IMR-90 (cell line): ENCODE measurements around the gene PBX3. TPM values are rescaled to one million over a fixed set of nuclear protein-coding genes. Genes with fewer than 3 reads are reported as not detected.

ENCODE experiments used
- ATAC-seq: fragments of 200-7000 bp; cut with Tn5 transposase; 2 replicates; pipeline ENCODE4 v1.9.1; 2020; ENCODE audit warnings: low read depth, mild to moderate bottlenecking, moderate library complexity
- BruUV-seq: library from RNA; stranded (reverse); fragments of 400-500 nt; replicated peaks from 2 replicates; lab custom pipeline; 2021; lab: Mats Ljungman, UMichigan
- CTCF ChIA-PET: fragments of 300-600 bp; formaldehyde crosslinking; extraction: SDS; loops from one replicate; lab custom pipeline; 2021; ENCODE audit warnings: antibody characterized with exemption; lab: Yijun Ruan, JAX
- POLR2A ChIA-PET: fragments of 300-600 bp; sonication (Branson Sonifier 250); formaldehyde crosslinking; loops from one replicate; lab custom pipeline; 2022; ENCODE audit warnings: antibody characterized with exemption; ENCODE audit not compliant: unreplicated experiment; lab: Charles Lee
- DNase-seq: peaks from one replicate; pipeline ENCODE4 v3.0.0; 2013
- H2AFZ ChIP-seq: replicated peaks from 2 replicates; pipeline ENCODE3; 2013; ENCODE audit warnings: low read length, mild to moderate bottlenecking; ENCODE audit not compliant: poor library complexity
- H2AK5ac ChIP-seq: 2 replicates; pipeline ENCODE4 v1.6.1; 2013; ENCODE audit warnings: low read depth, low read length, inconsistent platforms
- H2AK9ac ChIP-seq: replicated peaks from 2 replicates; pipeline ENCODE3; 2013; ENCODE audit warnings: mild to moderate bottlenecking, low read depth, low read length, moderate library complexity; ENCODE audit not compliant: poor library complexity
- H2BK120ac ChIP-seq: 2 replicates; pipeline ENCODE4 v1.6.1; 2013; ENCODE audit warnings: low read depth, low read length, inconsistent platforms
- H2BK15ac ChIP-seq: 3 replicates; pipeline ENCODE4 v1.6.1; 2013; ENCODE audit warnings: low read depth, low read length, inconsistent platforms
- H2BK20ac ChIP-seq: 2 replicates; pipeline ENCODE4 v1.6.1; 2013; ENCODE audit warnings: low read depth, mild to moderate bottlenecking, inconsistent platforms, low read length, moderate library complexity
- H2BK5ac ChIP-seq: 2 replicates; pipeline ENCODE4 v1.6.1; 2013; ENCODE audit warnings: mild to moderate bottlenecking, low read depth, low read length, inconsistent platforms; ENCODE audit not compliant: poor library complexity, severe bottlenecking
- H3K14ac ChIP-seq: replicated peaks from 2 replicates; pipeline ENCODE4 v1.6.1; 2013; ENCODE audit warnings: low read depth, low read length, inconsistent platforms
- H3K18ac ChIP-seq: 2 replicates; pipeline ENCODE4 v1.6.1; 2013; ENCODE audit warnings: low read depth, low read length, control low read depth
- H3K23ac ChIP-seq: 2 replicates; pipeline ENCODE4 v1.6.1; 2013; ENCODE audit warnings: low read depth, low read length, inconsistent platforms
- H3K27ac ChIP-seq: 2 replicates; pipeline ENCODE4 v1.5.1; 2013; ENCODE audit warnings: mild to moderate bottlenecking, control low read depth, low read length; ENCODE audit not compliant: insufficient read depth
- H3K27me3 ChIP-seq: 2 replicates; pipeline ENCODE4 v1.6.1; 2013; ENCODE audit warnings: low read length; ENCODE audit not compliant: control insufficient read depth, insufficient read depth
- H3K36me3 ChIP-seq: 2 replicates; pipeline ENCODE4 v1.6.1; 2013; ENCODE audit warnings: low read length, mixed read lengths; ENCODE audit not compliant: control insufficient read depth, insufficient read depth
- H3K4ac ChIP-seq: 2 replicates; pipeline ENCODE4 v1.6.1; 2013; ENCODE audit warnings: low read depth, low read length, inconsistent platforms
- H3K4me1 ChIP-seq: 2 replicates; pipeline ENCODE4 v1.6.1; 2013; ENCODE audit warnings: low read length, mixed read lengths; ENCODE audit not compliant: control insufficient read depth, insufficient read depth
- H3K4me2 ChIP-seq: 2 replicates; pipeline ENCODE4 v1.6.1; 2013; ENCODE audit warnings: low read depth, mild to moderate bottlenecking, control low read depth, low read length, moderate library complexity
- H3K4me3 ChIP-seq: 2 replicates; pipeline ENCODE4 v1.5.1; 2013; ENCODE audit warnings: low read depth, mild to moderate bottlenecking, control low read depth, low read length, moderate library complexity; ENCODE audit not compliant: insufficient read depth
- H3K56ac ChIP-seq: 2 replicates; pipeline ENCODE4 v1.6.1; 2013; ENCODE audit warnings: low read length, inconsistent platforms; ENCODE audit not compliant: insufficient read depth; ENCODE audit errors: extremely low read depth
- H3K79me1 ChIP-seq, 2 experiments: 2 replicates each; pipeline ENCODE4 v1.6.1; 2013; ENCODE audit warnings: low read length in 2 of 2, inconsistent platforms in 1 of 2, low read depth in 1 of 2
- H3K9ac ChIP-seq: 2 replicates; pipeline ENCODE4 v1.6.1; 2013; ENCODE audit warnings: low read depth, low read length, control low read depth
- H3K9me1 ChIP-seq: 2 replicates; pipeline ENCODE4 v1.6.1; 2013; ENCODE audit warnings: low read length, inconsistent platforms; ENCODE audit not compliant: insufficient read depth
- H3K9me3 ChIP-seq: 2 replicates; pipeline ENCODE4 v1.6.1; 2013; ENCODE audit warnings: low read length; ENCODE audit not compliant: control insufficient read depth, insufficient read depth
- H4K20me1 ChIP-seq: 2 replicates; pipeline ENCODE4 v1.6.1; 2013; ENCODE audit warnings: low read length, inconsistent platforms; ENCODE audit not compliant: insufficient read depth
- H4K5ac ChIP-seq: 2 replicates; pipeline ENCODE4 v1.6.1; 2013; ENCODE audit warnings: mild to moderate bottlenecking, low read depth, low read length, control low read depth
- H4K8ac ChIP-seq, 2 experiments: 2 replicates each; pipeline ENCODE4 v1.6.1; 2013; ENCODE audit warnings: low read depth in 2 of 2, low read length in 2 of 2, control low read depth in 1 of 2, inconsistent platforms in 1 of 2
- H4K91ac ChIP-seq: 2 replicates; pipeline ENCODE4 v1.6.1; 2013; ENCODE audit warnings: low read depth, low read length, inconsistent platforms; ENCODE audit not compliant: insufficient read depth
- BHLHE40 ChIP-seq: fragments of 150-350 bp; IDR thresholded peaks from 2 replicates; pipeline ENCODE4 v1.6.1; 2016; ENCODE audit warnings: mild to moderate bottlenecking, low read depth, low read length
- CEBPB ChIP-seq: IDR thresholded peaks from 2 replicates; pipeline ENCODE4 v1.6.1; 2012; ENCODE audit warnings: low read depth, low read length, improper control_type of control experiment
- FOS ChIP-seq: fragments of 150-350 bp; IDR thresholded peaks from 2 replicates; pipeline ENCODE4 v1.6.1; 2016; ENCODE audit warnings: low read depth, low read length
- POLR2A ChIP-seq: IDR thresholded peaks from 2 replicates; pipeline ENCODE4 v1.6.1; 2012; ENCODE audit warnings: mild to moderate bottlenecking, low read depth, low read length
- RAD21 ChIP-seq: IDR thresholded peaks from 2 replicates; pipeline ENCODE4 v1.6.1; 2012; ENCODE audit warnings: low read length, improper control_type of control experiment
- RFX5 ChIP-seq: IDR thresholded peaks from 2 replicates; pipeline ENCODE4 v1.8.0; 2012; ENCODE audit warnings: low read depth, mild to moderate bottlenecking, low read length, moderate library complexity
- WGBS, 2 experiments: methylation state at CpG; one replicate each; pipeline versions ENCODE4 v1.1.5 to v1.1.7; 2013; ENCODE audit warnings: missing lambda C conversion rate in 2 of 2; ENCODE audit not compliant: insufficient read length in 1 of 2; ENCODE audit errors: extremely low coverage in 2 of 2; 5-methylcytosine and 5-hydroxymethylcytosine counted together
- dilution Hi-C: fragments of 300-500 bp; cut with HindIII; formaldehyde crosslinking; loops from one replicate; pipeline ENCODE4 v1.14.3; 2018; ENCODE audit warnings: low sequenced_read_pairs; ENCODE audit not compliant: unreplicated experiment
- in situ Hi-C: fragments of 300-500 bp; cut with MboI; formaldehyde crosslinking; loops from 3 replicates; pipeline ENCODE4 v1.14.3; 2019; ENCODE audit warnings: low sequenced_read_pairs, inconsistent platforms, mixed read lengths
- intact Hi-C: fragments of 100-400 bp; cut with micrococcal nuclease; formaldehyde crosslinking; loops from 2 replicates; pipeline ENCODE4 v1.10.0; 2022
- polyA plus RNA-seq, 3 experiments: library from polyadenylated mRNA; depleted of rRNA; stranded (reverse); fragments of >200 nt; gene quantifications; 2 replicates each; pipeline ENCODE4 v1.2.3, GENCODE V29; 2012; ENCODE audit warnings: low replicate concordance in 1 of 3
- total RNA-seq: library from RNA; depleted of rRNA; stranded (reverse); fragments of >200 nt; gene quantifications from 2 replicates; pipeline ENCODE4 v1.2.3, GENCODE V29; 2012
- TF ChIP-seq, protein P1 (sequence below): fragments of 150-350 bp; IDR thresholded peaks from 2 replicates; pipeline ENCODE4 v1.6.1; 2016; ENCODE audit warnings: low read depth, mild to moderate bottlenecking, low read length, moderate library complexity, borderline replicate concordance

PBX3 gene
- total and polyA plus RNA-seq, 2 of the 4 experiments (the other 2 are of a cell fraction), result 12.0 to 15.6 TPM

GRCh38 chr9:125990793-125991220 lies 243.6 kb downstream of the PBX3 start:
- Histone ChIP-seq H2BK15ac (no peak overlapping the region), H3K9me1 (no peaks in the 10 kb centered on the region), H4K20me1 (no peaks in the 10 kb centered on the region), H4K8ac (no peak overlapping the region), H2AFZ (no peak overlapping the region), H2BK5ac (no peak overlapping the region), H3K9ac (no peak overlapping the region), H2AK5ac (no peak overlapping the region), H3K27ac (no peak overlapping the region), H3K23ac (no peak overlapping the region), H2BK20ac (no peak overlapping the region), H3K79me1 (no peaks in the 10 kb centered on the region), H3K56ac (no peak overlapping the region), H3K27me3 (peaks cover 16% of the 10 kb centered on the region), H3K9me3 (no peaks in the 10 kb centered on the region), H3K18ac (no peak overlapping the region), H4K91ac (no peak overlapping the region), H2AK9ac (no peak overlapping the region), H3K14ac (no peak overlapping the region), H3K36me3 (no peaks in the 10 kb centered on the region), H3K4me3 (no peak overlapping the region), H3K4ac (no peak overlapping the region), H2BK120ac (no peak overlapping the region), H3K4me1 (no peaks in the 10 kb centered on the region), H3K4me2 (no peak overlapping the region), H4K5ac (no peak overlapping the region)
- DNase-seq (no peak), ATAC-seq (no peak)
- TF ChIP-seq POLR2A (no peak), RAD21 (no peak), RFX5 (no peak), FOS (no peak), BHLHE40 (no peak), CEBPB (no peak)
- TF ChIP-seq, protein P1, sequence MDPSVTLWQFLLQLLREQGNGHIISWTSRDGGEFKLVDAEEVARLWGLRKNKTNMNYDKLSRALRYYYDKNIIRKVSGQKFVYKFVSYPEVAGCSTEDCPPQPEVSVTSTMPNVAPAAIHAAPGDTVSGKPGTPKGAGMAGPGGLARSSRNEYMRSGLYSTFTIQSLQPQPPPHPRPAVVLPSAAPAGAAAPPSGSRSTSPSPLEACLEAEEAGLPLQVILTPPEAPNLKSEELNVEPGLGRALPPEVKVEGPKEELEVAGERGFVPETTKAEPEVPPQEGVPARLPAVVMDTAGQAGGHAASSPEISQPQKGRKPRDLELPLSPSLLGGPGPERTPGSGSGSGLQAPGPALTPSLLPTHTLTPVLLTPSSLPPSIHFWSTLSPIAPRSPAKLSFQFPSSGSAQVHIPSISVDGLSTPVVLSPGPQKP, result no peak
- POLR2A ChIA-PET, result no interaction called here
- in situ Hi-C loops (no loop called here), dilution Hi-C loops (no loop called here), intact Hi-C loops (no loop called here)
- whole genome bisulfite sequencing, 2 experiments, result 26% methylated on average over 6 of the region's 12 CpGs; no CpG with 5 or more reads in 1 of the 2 experiments
- CTCF ChIA-PET, result no interaction called here
- no TSS peak for BruUV-seq
